Activated B cell treated with CpG ODN at 0.5 μM for 24 hours (primary cell): Measurements from ENCODE around the gene MGAT4C. TPM values are rescaled to one million over a fixed set of nuclear protein-coding genes. Genes with fewer than 3 reads are reported as not detected.
"Not testable (repeated sequence)": the region's sequence is repeated elsewhere in the genome, so short reads cannot be mapped to it uniquely, and the experiment has no call there.

Experiments
- ATAC-seq: fragments of 200-7000 bp; cut with Tn5 transposase; one replicate; pipeline ENCODE4 v1.10.0; 2021; ENCODE audit warnings: low read depth, mild to moderate bottlenecking, moderate library complexity
- CTCF ChIA-PET: fragments of 350-600 bp; sonication (Branson Sonifier 250); formaldehyde crosslinking; loops from one replicate; lab custom pipeline; 2021; ENCODE audit warnings: antibody characterized with exemption; lab: Charles Lee
- POLR2A ChIA-PET: fragments of 350-600 bp; sonication (Branson Sonifier 250); formaldehyde crosslinking; loops from one replicate; lab custom pipeline; 2021; ENCODE audit warnings: antibody characterized with exemption; lab: Charles Lee
- DNase-seq: peaks from one replicate; pipeline ENCODE4 v3.0.0; 2022
- H3K27ac Mint-ChIP-seq: one replicate; pipeline ENCODE4 v1.8.0; 2020; ENCODE audit warnings: mixed read lengths
- H3K27me3 Mint-ChIP-seq: one replicate; pipeline ENCODE4 v1.8.0; 2021; ENCODE audit warnings: mixed read lengths
- H3K36me3 Mint-ChIP-seq: one replicate; pipeline ENCODE4 v1.8.0; 2021; ENCODE audit warnings: low read depth, mixed read lengths
- H3K4me1 Mint-ChIP-seq: one replicate; pipeline ENCODE4 v1.8.0; 2021; ENCODE audit warnings: mixed read lengths
- H3K4me3 Mint-ChIP-seq: one replicate; pipeline ENCODE4 v1.8.0; 2020; ENCODE audit warnings: mild to moderate bottlenecking, mixed read lengths
- H3K9me3 Mint-ChIP-seq: one replicate; pipeline ENCODE4 v1.8.0; 2020; ENCODE audit warnings: mixed read lengths
- CTCF ChIP-seq: fragments of 200-600 bp; IDR thresholded peaks from one replicate; pipeline ENCODE4 v1.8.0; 2022; ENCODE audit warnings: antibody characterized with exemption, mild to moderate bottlenecking
- intact Hi-C: fragments of 100-400 bp; cut with micrococcal nuclease; formaldehyde crosslinking; loops from one replicate; pipeline ENCODE4 v1.15.1; 2024
- total RNA-seq: library from RNA; stranded (reverse); gene quantifications from 2 replicates; pipeline ENCODE4 v1.2.3, GENCODE V29; 2022

Gene MGAT4C
- not detected in 2 replicates for total RNA-seq

GRCh38 chr12:86256163-86256562 lies at the start of gene MGAT4C:
Gene MGAT4C, minus strand, starts transcription at chr12:86256391.
- POLR2A ChIA-PET, result no interaction called here
- Mint-ChIP-seq H3K9me3 (no peaks in the 10 kb centered on the region), H3K36me3 (no peaks in the 10 kb centered on the region), H3K4me3 (no peak within 1 kb of the TSS), H3K27me3 (no peaks in the 10 kb centered on the region), H3K4me1 (no peaks in the 10 kb centered on the region), H3K27ac (no peak within 1 kb of the TSS)
- intact Hi-C loops, result no loop called here
- ATAC-seq, result no peak
- no peak for DNase-seq
- no peak for TF ChIP-seq CTCF
- CTCF ChIA-PET, result no interaction called here

GRCh38 chr12:86296396-86296795 lies 40.2 kb upstream of the MGAT4C start:
- CTCF ChIA-PET, ATAC-seq, H3K27ac Mint-ChIP-seq, H3K36me3 Mint-ChIP-seq, POLR2A ChIA-PET, intact Hi-C loops, H3K4me3 Mint-ChIP-seq, H3K4me1 Mint-ChIP-seq, H3K27me3 Mint-ChIP-seq, H3K9me3 Mint-ChIP-seq, DNase-seq: not testable (repeated sequence)

- no peaks in the 10 kb centered on the region for H3K27me3 Mint-ChIP-seq
- ChIA-PET CTCF (no interaction called here), POLR2A (no interaction called here)
- intact Hi-C loops, result no loop called here
- H3K9me3 Mint-ChIP-seq, result peaks cover 4% of the 10 kb centered on the region
- no peak overlapping the region for H3K27ac Mint-ChIP-seq
- H3K4me1 Mint-ChIP-seq, result no peaks in the 10 kb centered on the region
- no peak for TF ChIP-seq CTCF
- H3K4me3 Mint-ChIP-seq, result no peak overlapping the region
- ATAC-seq (no peak), DNase-seq (no peak)
- H3K36me3 Mint-ChIP-seq, result no peaks in the 10 kb centered on the region
These were observed 37.6 kb upstream of the MGAT4C start for GRCh38 chr12:86293682-86294240.

GRCh38 chr12:86292480-86292879 lies 36.3 kb upstream of the MGAT4C start:
- DNase-seq, result no peak
- intact Hi-C loops, result no loop called here
- ATAC-seq, result no peak
- no peak overlapping the region for H3K27ac Mint-ChIP-seq
- TF ChIP-seq CTCF, result no peak
- H3K9me3 Mint-ChIP-seq, result peaks cover 8% of the 10 kb centered on the region
- no peak overlapping the region for H3K4me3 Mint-ChIP-seq
- H3K36me3 Mint-ChIP-seq, result no peaks in the 10 kb centered on the region
- POLR2A ChIA-PET, result no interaction called here
- no peaks in the 10 kb centered on the region for H3K27me3 Mint-ChIP-seq
- CTCF ChIA-PET, result no interaction called here
- H3K4me1 Mint-ChIP-seq, result no peaks in the 10 kb centered on the region

GRCh38 chr12:86290615-86291014 lies 34.4 kb upstream of the MGAT4C start:
- H3K9me3 Mint-ChIP-seq, result peaks cover 9% of the 10 kb centered on the region
- no peak overlapping the region for H3K4me3 Mint-ChIP-seq
- no peaks in the 10 kb centered on the region for H3K4me1 Mint-ChIP-seq
- H3K27ac Mint-ChIP-seq, result no peak overlapping the region
- TF ChIP-seq CTCF, result no peak
- intact Hi-C loops, result no loop called here
- CTCF ChIA-PET, result no interaction called here
- POLR2A ChIA-PET, result no interaction called here
- ATAC-seq (no peak), DNase-seq (no peak)
- H3K27me3 Mint-ChIP-seq, result no peaks in the 10 kb centered on the region
- no peaks in the 10 kb centered on the region for H3K36me3 Mint-ChIP-seq

GRCh38 chr12:86286119-86286518 lies 29.9 kb upstream of the MGAT4C start:
- TF ChIP-seq CTCF, result no peak
- intact Hi-C loops, result no loop called here
- ATAC-seq, result no peak
- Mint-ChIP-seq H3K36me3 (no peaks in the 10 kb centered on the region), H3K9me3 (peaks cover 9% of the 10 kb centered on the region), H3K4me1 (no peaks in the 10 kb centered on the region), H3K27ac (no peak overlapping the region), H3K27me3 (no peaks in the 10 kb centered on the region), H3K4me3 (no peak overlapping the region)
- no peak for DNase-seq
- POLR2A ChIA-PET, result no interaction called here
- CTCF ChIA-PET, result no interaction called here
